Panc1 (cell line): Measurements from ENCODE around the gene WDR64.

Experiments used
- CTCF ChIP-seq: fragments of 450-650 bp; IDR thresholded peaks from 2 replicates; pipeline ENCODE4 v1.5.1; 2017; ENCODE audit warnings: mild to moderate bottlenecking
- POLR2AphosphoS5 ChIP-seq: IDR thresholded peaks from 2 replicates; pipeline ENCODE4 v1.6.1; 2012; ENCODE audit warnings: mild to moderate bottlenecking, low read depth, low read length, moderate library complexity
- SIN3A ChIP-seq: IDR thresholded peaks from 2 replicates; pipeline ENCODE4 v1.6.1; 2012; ENCODE audit warnings: low read depth, mild to moderate bottlenecking, low read length, moderate library complexity, borderline replicate concordance; ENCODE audit not compliant: insufficient read depth
- TCF7L2 ChIP-seq: IDR thresholded peaks from 2 replicates; pipeline ENCODE4 v1.6.1; 2011; ENCODE audit warnings: mild to moderate bottlenecking, low read depth, low read length, inconsistent platforms
- TF ChIP-seq, protein P1 (sequence below), 2 experiments: IDR thresholded peaks; 2 replicates each; pipeline ENCODE4 v1.6.1; 2011 to 2012; ENCODE audit warnings: low read depth in 2 of 2, control low read depth in 1 of 2, low read length in 1 of 2, mild to moderate bottlenecking in 1 of 2, moderate library complexity in 1 of 2; ENCODE audit not compliant: insufficient read depth in 1 of 2

DNA sequence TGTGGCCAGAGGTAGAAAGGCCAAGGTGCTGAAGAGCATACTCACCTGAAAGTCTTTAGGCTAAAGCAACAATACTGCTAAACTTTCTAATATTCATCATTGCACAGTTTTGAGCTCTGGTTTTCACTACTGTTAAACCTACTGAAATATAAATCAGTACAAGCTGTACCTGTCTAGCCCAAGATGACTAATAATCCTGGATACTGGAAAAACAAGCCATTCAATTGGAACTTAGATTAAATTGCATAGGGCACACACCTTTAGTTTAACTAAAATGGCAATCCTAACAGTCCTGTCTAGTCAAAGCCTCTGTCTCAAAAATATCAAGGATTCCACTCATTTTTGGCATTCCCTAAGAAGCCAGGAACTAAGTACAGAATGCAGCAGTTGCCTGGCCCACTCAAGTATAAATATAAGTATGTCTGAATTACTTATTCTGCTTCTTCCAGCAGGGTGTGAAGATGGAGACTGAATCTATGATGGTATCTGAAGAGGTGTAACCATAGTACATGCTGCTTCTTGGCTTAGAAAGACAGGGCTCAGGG is 15.0 kb upstream of the WDR64 start:
- no peak for TF ChIP-seq CTCF
- no peak for TF ChIP-seq TCF7L2
- TF ChIP-seq POLR2AphosphoS5 = no peak
- no peak for TF ChIP-seq SIN3A
- TF ChIP-seq, protein P1, sequence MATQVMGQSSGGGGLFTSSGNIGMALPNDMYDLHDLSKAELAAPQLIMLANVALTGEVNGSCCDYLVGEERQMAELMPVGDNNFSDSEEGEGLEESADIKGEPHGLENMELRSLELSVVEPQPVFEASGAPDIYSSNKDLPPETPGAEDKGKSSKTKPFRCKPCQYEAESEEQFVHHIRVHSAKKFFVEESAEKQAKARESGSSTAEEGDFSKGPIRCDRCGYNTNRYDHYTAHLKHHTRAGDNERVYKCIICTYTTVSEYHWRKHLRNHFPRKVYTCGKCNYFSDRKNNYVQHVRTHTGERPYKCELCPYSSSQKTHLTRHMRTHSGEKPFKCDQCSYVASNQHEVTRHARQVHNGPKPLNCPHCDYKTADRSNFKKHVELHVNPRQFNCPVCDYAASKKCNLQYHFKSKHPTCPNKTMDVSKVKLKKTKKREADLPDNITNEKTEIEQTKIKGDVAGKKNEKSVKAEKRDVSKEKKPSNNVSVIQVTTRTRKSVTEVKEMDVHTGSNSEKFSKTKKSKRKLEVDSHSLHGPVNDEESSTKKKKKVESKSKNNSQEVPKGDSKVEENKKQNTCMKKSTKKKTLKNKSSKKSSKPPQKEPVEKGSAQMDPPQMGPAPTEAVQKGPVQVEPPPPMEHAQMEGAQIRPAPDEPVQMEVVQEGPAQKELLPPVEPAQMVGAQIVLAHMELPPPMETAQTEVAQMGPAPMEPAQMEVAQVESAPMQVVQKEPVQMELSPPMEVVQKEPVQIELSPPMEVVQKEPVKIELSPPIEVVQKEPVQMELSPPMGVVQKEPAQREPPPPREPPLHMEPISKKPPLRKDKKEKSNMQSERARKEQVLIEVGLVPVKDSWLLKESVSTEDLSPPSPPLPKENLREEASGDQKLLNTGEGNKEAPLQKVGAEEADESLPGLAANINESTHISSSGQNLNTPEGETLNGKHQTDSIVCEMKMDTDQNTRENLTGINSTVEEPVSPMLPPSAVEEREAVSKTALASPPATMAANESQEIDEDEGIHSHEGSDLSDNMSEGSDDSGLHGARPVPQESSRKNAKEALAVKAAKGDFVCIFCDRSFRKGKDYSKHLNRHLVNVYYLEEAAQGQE (IDR thresholded peaks at IDR 0.05; ENCODE audit: insufficient read depth in 1 of 2, low read depth in 2 of 2, low read length in 1 of 2) = no peak
